SK-N-SH (cell line): ENCODE measurements around the gene MED27. TPM values are rescaled to one million over a fixed set of nuclear protein-coding genes. Genes with fewer than 3 reads are reported as not detected.
A peak's percentile ranks its signal among the peaks of the same experiment; 100 is the strongest.

Source experiments
- CTCF ChIA-PET: fragments of 300-600, 350-600 bp; formaldehyde crosslinking; extraction: SDS; loops from one replicate; lab custom pipeline; 2021; lab: Yijun Ruan, JAX
- POLR2A ChIA-PET: fragments of 350-600 bp; sonication (Branson Sonifier 250); formaldehyde crosslinking; extraction: SDS; loops from one replicate; lab custom pipeline; 2020; ENCODE audit warnings: antibody characterized with exemption, inconsistent platforms; lab: Yijun Ruan, JAX
- DNase-seq: peaks from one replicate; pipeline ENCODE4 v3.0.0; 2012
- H2AFZ ChIP-seq: fragments of 200-600 bp; sonication (generic); 2 replicates; pipeline ENCODE4 v1.8.1; 2016; ENCODE audit warnings: antibody characterized with exemption, mild to moderate bottlenecking, low read depth
- H3F3A ChIP-seq: fragments of 200-600 bp; sonication (generic); replicated peaks from 2 replicates; pipeline ENCODE3; 2016; ENCODE audit warnings: antibody characterized with exemption, mild to moderate bottlenecking; ENCODE audit not compliant: insufficient read depth
- H3K27ac ChIP-seq, 2 experiments: fragments of 200-500 bp in 1 of 2; fragments of 200-600 bp in 1 of 2; sonication (Bioruptor generic) in 1 of 2; sonication (generic), shearing (Covaris generic) in 1 of 2; 2 replicates each; pipeline versions ENCODE4 v1.5.1 to v1.6.1; 2014 to 2016; ENCODE audit warnings: low read depth in 2 of 2, inconsistent platforms in 1 of 2, low read length in 1 of 2, mild to moderate bottlenecking in 1 of 2, mixed read lengths in 1 of 2
- H3K27me3 ChIP-seq: fragments of 200-600 bp; sonication (generic), shearing (Covaris generic); 2 replicates; pipeline ENCODE4 v1.6.1; 2016; ENCODE audit warnings: mixed run types; ENCODE audit not compliant: insufficient read depth
- H3K36me3 ChIP-seq, 2 experiments: fragments of 200-500 bp in 1 of 2; fragments of 200-600 bp in 1 of 2; sonication (Bioruptor generic) in 1 of 2; sonication (generic) in 1 of 2; replicated peaks in 1 of 2; 2 replicates each; pipeline versions ENCODE3 to v1.5.1; 2014 to 2016; ENCODE audit warnings: low read length in 1 of 2, mild to moderate bottlenecking in 1 of 2; ENCODE audit not compliant: insufficient read depth in 2 of 2, control insufficient read depth in 1 of 2
- H3K4me1 ChIP-seq, 2 experiments: fragments of 200-500 bp in 1 of 2; fragments of 200-600 bp in 1 of 2; sonication (Bioruptor generic) in 1 of 2; sonication (generic), shearing (Covaris generic) in 1 of 2; 2 replicates each; pipeline versions ENCODE4 v1.5.1 to v1.6.1; 2014 to 2016; ENCODE audit warnings: low read depth in 1 of 2, low read length in 1 of 2, mixed run types in 1 of 2; ENCODE audit not compliant: insufficient read depth in 2 of 2, control insufficient read depth in 1 of 2
- H3K4me2 ChIP-seq: fragments of 200-600 bp; sonication (generic), shearing (Covaris generic); 2 replicates; pipeline ENCODE4 v1.6.1; 2017; ENCODE audit warnings: mixed run types
- H3K4me3 ChIP-seq, 2 experiments: fragments of 200-500 bp in 1 of 2; fragments of 200-600 bp in 1 of 2; sonication (Bioruptor generic) in 1 of 2; sonication (generic), shearing (Covaris generic) in 1 of 2; 2 replicates each; pipeline versions ENCODE4 v1.5.1 to v1.8.1; 2014 to 2016; ENCODE audit warnings: low read depth in 2 of 2, inconsistent platforms in 1 of 2, low read length in 1 of 2, mild to moderate bottlenecking in 1 of 2, mixed read lengths in 1 of 2, moderate library complexity in 1 of 2
- H3K79me2 ChIP-seq: fragments of 200-600 bp; sonication (generic); 2 replicates; pipeline ENCODE4 v1.8.1; 2017; ENCODE audit warnings: mild to moderate bottlenecking; ENCODE audit not compliant: insufficient read depth
- H3K9ac ChIP-seq: fragments of 200-600 bp; sonication (generic); 2 replicates; pipeline ENCODE4 v1.6.1; 2017; ENCODE audit warnings: mixed run types
- H3K9me2 ChIP-seq: fragments of 200-600 bp; sonication (generic); 2 replicates; pipeline ENCODE4 v1.6.1; 2017; ENCODE audit warnings: mixed run types
- H3K9me3 ChIP-seq: fragments of 200-600 bp; sonication (generic); 2 replicates; pipeline ENCODE4 v1.6.1; 2017; ENCODE audit warnings: mixed run types, mild to moderate bottlenecking, moderate library complexity
- H4K20me1 ChIP-seq: fragments of 200-600 bp; sonication (generic); 2 replicates; pipeline ENCODE4 v1.6.1; 2017; ENCODE audit warnings: mild to moderate bottlenecking, mixed run types; ENCODE audit not compliant: insufficient read depth
- EP300 ChIP-seq, 2 experiments: IDR thresholded peaks; 2 replicates each; pipeline versions ENCODE4 v1.4.0 to v1.6.1; 2012; ENCODE audit warnings: borderline replicate concordance in 1 of 2, low read depth in 1 of 2, low read length in 1 of 2
- FOXJ3 ChIP-seq: sonication (generic); formaldehyde crosslinking; IDR thresholded peaks from 2 replicates; pipeline ENCODE4 v1.5.1; 2020; ENCODE audit warnings: mild to moderate bottlenecking, missing genetic modification reagents
- GATA2 ChIP-seq: sonication (generic); formaldehyde crosslinking; IDR thresholded peaks from 2 replicates; pipeline ENCODE4 v1.5.0; 2020; ENCODE audit warnings: mild to moderate bottlenecking, missing genetic modification reagents
- MXI1 ChIP-seq: IDR thresholded peaks from 2 replicates; pipeline ENCODE4 v1.6.1; 2012; ENCODE audit warnings: mild to moderate bottlenecking, low read depth, low read length, improper control_type of control experiment
- NFIC ChIP-seq: IDR thresholded peaks from 2 replicates; pipeline ENCODE4 v1.4.0; 2012; ENCODE audit warnings: borderline replicate concordance
- RCOR1 ChIP-seq: fragments of 150-350 bp; IDR thresholded peaks from 2 replicates; pipeline ENCODE4 v1.6.1; 2017; ENCODE audit warnings: antibody characterized with exemption, low read length
- SIN3A ChIP-seq: IDR thresholded peaks from 2 replicates; pipeline ENCODE4 v1.6.1; 2012; ENCODE audit warnings: low read depth, mild to moderate bottlenecking, low read length, moderate library complexity, borderline replicate concordance
- YY1 ChIP-seq: IDR thresholded peaks from 2 replicates; pipeline ENCODE4 v1.4.0; 2012; ENCODE audit warnings: low read depth, mild to moderate bottlenecking
- WGBS: methylation state at CpG from one replicate; pipeline ENCODE4 v1.1.6; 2017; ENCODE audit warnings: low lambda C conversion rate; 5-methylcytosine and 5-hydroxymethylcytosine counted together
- polyA plus RNA-seq, 3 experiments: library from polyadenylated mRNA; depleted of rRNA; stranded (reverse); fragments of >200 nt; gene quantifications; 2 replicates each; pipeline ENCODE4 v1.2.3, GENCODE V29; 2012
- TF ChIP-seq, protein P1 (sequence below): IDR thresholded peaks from 2 replicates; pipeline ENCODE4 v1.4.0; 2012; ENCODE audit warnings: low read depth
- TF ChIP-seq, protein P2 (sequence below): fragments of 200-600 bp; sonication (generic); IDR thresholded peaks from 2 replicates; pipeline ENCODE4 v1.6.1; 2017; ENCODE audit warnings: antibody characterized with exemption, mild to moderate bottlenecking, moderate library complexity
- TF ChIP-seq, protein P3 (sequence below): fragments of 150-350 bp; IDR thresholded peaks from 2 replicates; pipeline ENCODE4 v1.6.1; 2017; ENCODE audit warnings: antibody characterized with exemption, low read length, low read depth, borderline replicate concordance
- TF ChIP-seq, protein P4 (sequence below): IDR thresholded peaks from 2 replicates; pipeline ENCODE4 v1.6.1; 2012; ENCODE audit warnings: mild to moderate bottlenecking, low read depth, low read length, moderate library complexity

The MED27 gene
- polyA plus RNA-seq, 1 of the 3 experiments (the other 2 are of a cell fraction) = 35.0 TPM

DNA sequence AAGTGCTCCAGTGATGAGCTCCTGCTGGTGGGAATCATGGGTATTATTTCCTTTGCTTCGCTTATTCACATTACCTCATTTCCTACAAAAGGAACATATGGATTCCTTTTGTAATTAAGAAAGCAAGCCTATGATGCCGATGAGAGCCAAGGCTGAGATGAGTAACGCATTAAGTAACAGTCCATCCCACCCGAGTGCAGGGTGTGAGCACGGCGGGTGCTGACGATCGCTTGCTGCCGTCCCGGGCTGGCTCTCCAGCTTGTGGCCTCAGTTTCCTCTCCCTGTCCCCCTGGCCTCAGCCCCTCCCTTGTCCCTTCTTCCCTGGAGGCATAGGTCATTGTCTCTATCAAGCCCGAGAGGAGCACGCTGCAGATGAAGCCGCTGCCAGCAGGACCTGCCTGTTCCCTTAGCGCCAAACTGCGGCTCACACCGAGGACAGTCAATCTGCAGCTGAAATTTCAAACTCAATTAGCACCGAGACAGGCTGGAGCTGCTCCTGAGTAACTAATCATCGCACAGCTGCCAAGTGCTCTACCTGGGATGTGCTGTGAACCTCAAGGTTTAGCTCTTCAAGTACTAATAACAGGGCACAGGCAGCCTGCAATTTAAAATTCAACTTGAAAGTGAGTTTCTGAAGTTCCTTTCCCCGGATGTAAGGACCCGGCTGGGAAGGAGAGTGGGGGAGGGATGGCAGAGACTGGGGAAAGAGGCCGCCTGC, 224.6 kb downstream of the MED27 start:
- CTCF ChIA-PET = interaction anchor here (0.7 to 1.8 kb wide), 10 partner anchors 10 to 362 kb away, joined by 3 to 5 read pairs (median 3); no protein-coding TSS in a partner anchor
- Histone ChIP-seq H3K9ac (no peak overlapping the region), H3K79me2 (no peaks in the 10 kb centered on the region), H3K4me2 (no peak overlapping the region), H3K9me3 (no peaks in the 10 kb centered on the region), H3K27ac (no peak overlapping the region), H3K27me3 (no peaks in the 10 kb centered on the region), H3F3A (no peaks in the 10 kb centered on the region), H3K4me1 (peaks cover 0 to 10% of the 10 kb centered on the region in 2 experiments; a peak in 1 of 4 replicates), H3K36me3 (peaks cover 0 to 4% of the 10 kb centered on the region in 2 experiments), H3K9me2 (no peaks in the 10 kb centered on the region), H2AFZ (no peak overlapping the region), H3K4me3 (no peak overlapping the region), H4K20me1 (no peaks in the 10 kb centered on the region)
- 82% methylated on average over 21 of the region's 21 CpGs for WGBS
- POLR2A ChIA-PET = no interaction called here
- peak; percentile 59 for DNase-seq
- TF ChIP-seq, protein P1, sequence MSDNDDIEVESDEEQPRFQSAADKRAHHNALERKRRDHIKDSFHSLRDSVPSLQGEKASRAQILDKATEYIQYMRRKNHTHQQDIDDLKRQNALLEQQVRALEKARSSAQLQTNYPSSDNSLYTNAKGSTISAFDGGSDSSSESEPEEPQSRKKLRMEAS = no peak
- no peak for TF ChIP-seq SIN3A
- no peak for TF ChIP-seq RCOR1

DNA sequence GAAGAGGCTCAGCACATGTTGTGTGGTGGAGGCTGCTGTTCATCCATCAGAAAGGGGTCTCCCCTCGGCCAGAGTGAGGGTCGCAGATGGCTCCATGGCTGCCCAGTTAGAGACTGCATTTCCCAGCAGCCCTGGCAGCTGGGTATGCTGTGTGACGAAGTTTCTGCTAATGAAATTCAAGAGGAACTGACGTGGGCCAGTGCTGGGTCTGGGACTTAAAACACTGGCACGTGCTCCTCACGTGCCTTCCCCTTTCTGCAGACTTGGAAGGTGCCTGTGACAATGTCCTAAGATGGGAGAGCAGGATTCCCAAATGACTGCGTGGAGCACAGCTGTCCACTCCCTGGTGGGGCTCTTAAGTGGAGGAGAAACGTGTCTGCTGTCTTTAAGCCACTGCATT, 225.3 kb downstream of the MED27 start:
- Histone ChIP-seq H3K36me3 (no peaks in the 10 kb centered on the region), H3K4me2 (no peak overlapping the region), H3K4me3 (no peak overlapping the region), H3K27ac (no peak overlapping the region), H3K9ac (no peak overlapping the region), H3K4me1 (peaks cover 0 to 10% of the 10 kb centered on the region in 2 experiments; a peak in 1 of 4 replicates), H3K79me2 (no peaks in the 10 kb centered on the region), H3K9me3 (no peaks in the 10 kb centered on the region), H3K9me2 (no peaks in the 10 kb centered on the region), H3F3A (no peaks in the 10 kb centered on the region), H4K20me1 (no peaks in the 10 kb centered on the region), H3K27me3 (no peaks in the 10 kb centered on the region), H2AFZ (no peak overlapping the region)
- TF ChIP-seq EP300 (IDR thresholded peaks at IDR 0.05; ENCODE audit: borderline replicate concordance in 1 of 2, low read depth in 1 of 2, low read length in 1 of 2) = no peak
- no peak for TF ChIP-seq RCOR1
- TF ChIP-seq SIN3A = no peak
- TF ChIP-seq, protein P2, sequence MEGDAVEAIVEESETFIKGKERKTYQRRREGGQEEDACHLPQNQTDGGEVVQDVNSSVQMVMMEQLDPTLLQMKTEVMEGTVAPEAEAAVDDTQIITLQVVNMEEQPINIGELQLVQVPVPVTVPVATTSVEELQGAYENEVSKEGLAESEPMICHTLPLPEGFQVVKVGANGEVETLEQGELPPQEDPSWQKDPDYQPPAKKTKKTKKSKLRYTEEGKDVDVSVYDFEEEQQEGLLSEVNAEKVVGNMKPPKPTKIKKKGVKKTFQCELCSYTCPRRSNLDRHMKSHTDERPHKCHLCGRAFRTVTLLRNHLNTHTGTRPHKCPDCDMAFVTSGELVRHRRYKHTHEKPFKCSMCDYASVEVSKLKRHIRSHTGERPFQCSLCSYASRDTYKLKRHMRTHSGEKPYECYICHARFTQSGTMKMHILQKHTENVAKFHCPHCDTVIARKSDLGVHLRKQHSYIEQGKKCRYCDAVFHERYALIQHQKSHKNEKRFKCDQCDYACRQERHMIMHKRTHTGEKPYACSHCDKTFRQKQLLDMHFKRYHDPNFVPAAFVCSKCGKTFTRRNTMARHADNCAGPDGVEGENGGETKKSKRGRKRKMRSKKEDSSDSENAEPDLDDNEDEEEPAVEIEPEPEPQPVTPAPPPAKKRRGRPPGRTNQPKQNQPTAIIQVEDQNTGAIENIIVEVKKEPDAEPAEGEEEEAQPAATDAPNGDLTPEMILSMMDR = no peak
- no peak for TF ChIP-seq FOXJ3 (CRISPR knock-in tag)
- TF ChIP-seq, protein P3, sequence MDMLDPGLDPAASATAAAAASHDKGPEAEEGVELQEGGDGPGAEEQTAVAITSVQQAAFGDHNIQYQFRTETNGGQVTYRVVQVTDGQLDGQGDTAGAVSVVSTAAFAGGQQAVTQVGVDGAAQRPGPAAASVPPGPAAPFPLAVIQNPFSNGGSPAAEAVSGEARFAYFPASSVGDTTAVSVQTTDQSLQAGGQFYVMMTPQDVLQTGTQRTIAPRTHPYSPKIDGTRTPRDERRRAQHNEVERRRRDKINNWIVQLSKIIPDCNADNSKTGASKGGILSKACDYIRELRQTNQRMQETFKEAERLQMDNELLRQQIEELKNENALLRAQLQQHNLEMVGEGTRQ = no peak
- no peak for TF ChIP-seq MXI1
- no peak for TF ChIP-seq NFIC
- TF ChIP-seq GATA2 (CRISPR knock-in tag) = no peak
- TF ChIP-seq, protein P4, sequence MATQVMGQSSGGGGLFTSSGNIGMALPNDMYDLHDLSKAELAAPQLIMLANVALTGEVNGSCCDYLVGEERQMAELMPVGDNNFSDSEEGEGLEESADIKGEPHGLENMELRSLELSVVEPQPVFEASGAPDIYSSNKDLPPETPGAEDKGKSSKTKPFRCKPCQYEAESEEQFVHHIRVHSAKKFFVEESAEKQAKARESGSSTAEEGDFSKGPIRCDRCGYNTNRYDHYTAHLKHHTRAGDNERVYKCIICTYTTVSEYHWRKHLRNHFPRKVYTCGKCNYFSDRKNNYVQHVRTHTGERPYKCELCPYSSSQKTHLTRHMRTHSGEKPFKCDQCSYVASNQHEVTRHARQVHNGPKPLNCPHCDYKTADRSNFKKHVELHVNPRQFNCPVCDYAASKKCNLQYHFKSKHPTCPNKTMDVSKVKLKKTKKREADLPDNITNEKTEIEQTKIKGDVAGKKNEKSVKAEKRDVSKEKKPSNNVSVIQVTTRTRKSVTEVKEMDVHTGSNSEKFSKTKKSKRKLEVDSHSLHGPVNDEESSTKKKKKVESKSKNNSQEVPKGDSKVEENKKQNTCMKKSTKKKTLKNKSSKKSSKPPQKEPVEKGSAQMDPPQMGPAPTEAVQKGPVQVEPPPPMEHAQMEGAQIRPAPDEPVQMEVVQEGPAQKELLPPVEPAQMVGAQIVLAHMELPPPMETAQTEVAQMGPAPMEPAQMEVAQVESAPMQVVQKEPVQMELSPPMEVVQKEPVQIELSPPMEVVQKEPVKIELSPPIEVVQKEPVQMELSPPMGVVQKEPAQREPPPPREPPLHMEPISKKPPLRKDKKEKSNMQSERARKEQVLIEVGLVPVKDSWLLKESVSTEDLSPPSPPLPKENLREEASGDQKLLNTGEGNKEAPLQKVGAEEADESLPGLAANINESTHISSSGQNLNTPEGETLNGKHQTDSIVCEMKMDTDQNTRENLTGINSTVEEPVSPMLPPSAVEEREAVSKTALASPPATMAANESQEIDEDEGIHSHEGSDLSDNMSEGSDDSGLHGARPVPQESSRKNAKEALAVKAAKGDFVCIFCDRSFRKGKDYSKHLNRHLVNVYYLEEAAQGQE = no peak
- no peak for TF ChIP-seq YY1
- 67% methylated on average over 8 of the region's 8 CpGs for WGBS
- ChIA-PET CTCF (interaction anchor here (0.8 to 1.8 kb wide), 7 partner anchors 10 to 363 kb away, joined by 3 to 4 read pairs (median 3); no protein-coding TSS in a partner anchor), POLR2A (no interaction called here)
- DNase-seq = no peak
